ENCODE data around the gene TNS1.

Gene TNS1

GRCh38 chr2:217848351-217848957 is 154.3 kb downstream of the TNS1 start:
- no peak overlapping the region for H3K4me3 ChIP-seq (ENCODE audit: low read depth, low read length)

GRCh38 chr2:217847552-217848350 is 155.0 kb downstream of the TNS1 start:
- no peak for DNase-seq (ENCODE audit: low read depth)
- H3K4me3 ChIP-seq (ENCODE audit: low read depth, low read length), result no peak overlapping the region

More at GRCh38 chr2:217848351-217848957, 154.3 kb downstream of the TNS1 start:
- DNase-seq (ENCODE audit: low read depth), result no peak

GRCh38 chr2:217847115-217847514 is 155.7 kb downstream of the TNS1 start:
- no peak overlapping the region for H3K4me3 ChIP-seq (ENCODE audit: low read depth, low read length)
- no peak for DNase-seq (ENCODE audit: low read depth)

- no peak overlapping the region for H3K4me3 ChIP-seq (ENCODE audit: low read depth, low read length)
- DNase-seq (ENCODE audit: low read depth), result no peak
Measured at GRCh38 chr2:217846321-217846743, 156.5 kb downstream of the TNS1 start.

- DNase-seq (ENCODE audit: low read depth), result no peak
- H3K4me3 ChIP-seq (ENCODE audit: low read depth, low read length), result no peak overlapping the region
Measured at GRCh38 chr2:217845301-217845700, 157.5 kb downstream of the TNS1 start.

GRCh38 chr2:217844696-217845095 is 158.1 kb downstream of the TNS1 start:
- no peak for DNase-seq (ENCODE audit: low read depth)
- no peak overlapping the region for H3K4me3 ChIP-seq (ENCODE audit: low read depth, low read length)

- no peak for DNase-seq (ENCODE audit: low read depth)
- H3K4me3 ChIP-seq (ENCODE audit: low read depth, low read length), result no peak overlapping the region
Measured at GRCh38 chr2:217843324-217843723, 159.5 kb downstream of the TNS1 start.

GRCh38 chr2:217842017-217842416 is 160.8 kb downstream of the TNS1 start:
- no peak overlapping the region for H3K4me3 ChIP-seq (ENCODE audit: low read depth, low read length)
- DNase-seq (ENCODE audit: low read depth), result no peak

- no peak overlapping the region for H3K4me3 ChIP-seq (ENCODE audit: low read depth, low read length)
- DNase-seq (ENCODE audit: low read depth), result no peak
Measured at GRCh38 chr2:217840522-217840921, 162.3 kb downstream of the TNS1 start.

GRCh38 chr2:217839750-217840107 is 163.1 kb downstream of the TNS1 start:
- DNase-seq (ENCODE audit: low read depth), result no peak
- H3K4me3 ChIP-seq (ENCODE audit: low read depth, low read length), result no peak overlapping the region

- no peak overlapping the region for H3K4me3 ChIP-seq (ENCODE audit: low read depth, low read length)
- DNase-seq (ENCODE audit: low read depth), result no peak
Measured at GRCh38 chr2:217839073-217839749, 163.6 kb downstream of the TNS1 start.

GRCh38 chr2:217838409-217838831 is 164.4 kb downstream of the TNS1 start:
- no peak for DNase-seq (ENCODE audit: low read depth)
- no peak overlapping the region for H3K4me3 ChIP-seq (ENCODE audit: low read depth, low read length)

GRCh38 chr2:217837530-217837929 is 165.3 kb downstream of the TNS1 start:
- no peak overlapping the region for H3K4me3 ChIP-seq (ENCODE audit: low read depth, low read length)
- no peak for DNase-seq (ENCODE audit: low read depth)

GRCh38 chr2:217836901-217837491 is 165.8 kb downstream of the TNS1 start:
- no peak overlapping the region for H3K4me3 ChIP-seq (ENCODE audit: low read depth, low read length)
- DNase-seq (ENCODE audit: low read depth), result peak; percentile 40

- H3K4me3 ChIP-seq (ENCODE audit: low read depth, low read length), result no peak overlapping the region
- peak; percentile 90 for DNase-seq (ENCODE audit: low read depth)
Measured at GRCh38 chr2:217835931-217836891, 166.6 kb downstream of the TNS1 start.

- H3K4me3 ChIP-seq (ENCODE audit: low read depth, low read length), result no peak overlapping the region
- no peak for DNase-seq (ENCODE audit: low read depth)
Measured at GRCh38 chr2:217834744-217835513, 167.9 kb downstream of the TNS1 start.

GRCh38 chr2:217834057-217834620 is 168.7 kb downstream of the TNS1 start:
- no peak overlapping the region for H3K4me3 ChIP-seq (ENCODE audit: low read depth, low read length)
- DNase-seq (ENCODE audit: low read depth), result no peak

GRCh38 chr2:217833439-217833838 is 169.4 kb downstream of the TNS1 start:
- H3K4me3 ChIP-seq (ENCODE audit: low read depth, low read length), result no peak overlapping the region
- no peak for DNase-seq (ENCODE audit: low read depth)
